GM21515 (cell line): Measurements from ENCODE around the gene TMA7.
"Not testable (repeated sequence)": the region's sequence is repeated elsewhere in the genome, so short reads cannot be mapped to it uniquely, and the experiment has no call there.

Experiments used
- ATAC-seq: cut with Tn5 transposase; IDR thresholded peaks from one replicate; pipeline ENCODE4 v1.9.1; 2021; ENCODE audit not compliant: unreplicated experiment

TMA7 gene

DNA sequence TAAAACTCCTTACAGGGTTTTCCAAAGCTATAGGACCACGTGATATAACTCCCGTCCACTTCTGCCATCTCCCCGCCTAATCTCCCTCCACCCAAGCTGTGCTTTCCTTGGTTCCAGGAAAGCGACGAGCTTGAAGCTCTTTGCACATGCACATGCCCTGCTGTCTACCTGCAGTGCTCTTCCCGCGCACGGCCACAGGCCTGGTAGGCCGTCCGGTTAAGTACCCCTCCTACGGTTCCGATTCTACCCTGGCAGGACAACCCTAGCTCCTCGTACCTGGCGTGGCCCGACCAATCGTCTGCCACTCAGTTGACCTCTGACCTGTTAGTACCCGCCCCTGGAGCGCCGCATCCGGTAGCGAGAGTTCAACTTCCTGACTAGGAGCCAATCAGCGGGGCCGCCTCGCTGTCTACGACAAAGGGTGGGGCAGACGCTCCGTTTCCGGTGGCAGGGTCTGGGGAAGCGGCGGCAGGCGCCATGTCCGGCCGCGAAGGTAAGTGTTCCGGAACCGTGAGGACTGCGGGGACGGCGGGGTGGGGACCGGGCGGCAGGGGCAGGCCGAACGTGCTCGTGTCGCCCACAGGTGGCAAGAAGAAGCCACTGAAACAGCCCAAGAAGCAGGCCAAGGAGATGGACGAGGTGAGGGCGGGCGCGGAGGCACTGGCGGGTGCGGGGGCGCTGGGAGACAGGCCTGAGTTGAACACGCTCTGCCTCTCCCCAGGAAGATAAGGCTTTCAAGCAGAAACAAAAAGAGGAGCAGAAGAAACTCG lies at the start of gene TMA7, which contains the start of gene CCDC51:
TSS of gene TMA7 (plus strand) at position 438 of the 770 bp plus-strand sequence. CDS start at position 478, 40 bp downstream.
TSS of gene CCDC51 (minus strand) at position 300 of the 770 bp plus-strand sequence. CDS start 4,991 bp downstream, outside the sequence.
- ATAC-seq = peak; percentile 92

DNA sequence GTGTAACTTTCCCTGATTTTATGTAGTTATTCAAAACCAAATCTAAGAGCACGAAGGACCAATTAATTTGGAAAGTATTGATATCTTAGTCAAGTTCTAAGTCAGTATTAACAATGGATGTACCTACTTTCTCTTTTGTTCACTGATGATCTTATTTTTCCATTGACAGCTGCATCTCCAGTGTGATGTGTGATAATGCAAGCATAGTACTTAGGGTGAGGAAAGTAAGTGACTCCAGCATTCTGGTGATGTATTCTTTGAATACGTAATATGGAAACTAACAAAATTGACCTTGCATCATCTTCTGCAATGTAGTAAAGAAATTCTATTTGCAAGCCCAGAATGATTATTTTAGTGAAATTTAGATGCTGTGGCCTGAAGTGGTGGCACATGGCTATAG lies 45.7 kb upstream of the TMA7 start:
- no peak for ATAC-seq

DNA sequence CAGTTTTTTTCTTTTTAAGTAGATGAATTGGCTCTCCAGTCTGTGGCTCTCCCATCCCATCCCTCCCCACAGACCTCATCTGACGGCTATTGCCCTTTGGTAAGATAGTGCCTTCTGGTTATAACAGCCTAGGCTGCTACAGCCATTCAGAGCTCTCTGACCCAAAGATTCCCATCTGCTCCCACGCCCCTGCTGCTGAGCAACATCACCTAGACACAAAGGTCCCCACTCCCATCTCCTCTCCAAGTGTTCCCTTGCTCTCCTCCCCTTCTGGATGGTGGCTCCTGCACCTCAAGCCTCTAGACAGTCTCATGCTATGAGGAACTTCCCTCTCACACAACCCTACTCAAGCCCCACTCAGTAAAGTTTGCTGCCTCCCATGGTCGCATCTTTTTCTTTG lies 44.3 kb upstream of the TMA7 start:
- ATAC-seq = no peak

DNA sequence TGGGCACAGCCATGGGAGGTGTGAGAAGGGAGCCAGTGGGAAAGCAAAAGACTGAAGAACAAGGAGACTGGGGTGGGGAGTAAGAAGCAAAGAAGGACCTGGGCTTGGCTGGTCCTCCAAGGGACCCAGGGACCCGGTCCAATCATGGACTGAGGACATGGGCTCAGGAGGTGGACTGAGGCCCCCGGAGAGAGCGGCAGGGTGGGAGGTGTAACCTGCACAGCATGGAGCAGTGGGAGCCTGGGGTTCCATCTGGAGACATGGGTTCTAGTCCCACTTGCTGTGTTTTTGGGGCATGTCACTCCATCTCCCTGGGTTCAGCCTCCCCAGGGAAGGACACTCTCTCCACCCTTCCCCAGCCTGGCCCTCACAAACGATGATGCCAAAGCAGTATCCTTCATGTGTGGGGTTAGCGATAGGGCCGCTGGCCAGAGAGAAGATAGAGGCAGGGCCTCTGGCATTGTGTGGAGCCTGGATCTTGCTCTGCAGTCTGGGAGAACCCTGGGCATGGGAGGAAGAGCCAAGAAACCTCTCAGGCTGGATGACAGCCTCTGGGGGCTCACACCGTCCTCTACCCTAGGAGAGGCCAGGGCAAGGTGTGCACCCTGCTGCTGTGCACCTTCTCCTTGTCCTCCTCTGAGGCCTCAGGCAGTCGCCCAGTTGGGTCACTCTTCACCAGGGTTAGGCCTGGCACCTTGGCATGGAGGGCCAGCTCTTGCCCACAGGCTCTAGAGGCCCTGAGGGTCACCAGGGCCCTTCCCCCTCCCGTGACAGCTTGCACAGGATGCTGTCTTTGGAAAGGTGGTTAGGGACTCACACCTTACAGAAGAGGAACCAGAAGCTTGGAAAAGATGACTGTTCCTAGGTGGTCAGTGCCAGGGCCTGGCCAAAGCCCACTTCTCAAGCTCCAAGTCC lies 42.0 kb upstream of the TMA7 start:
- ATAC-seq = no peak

DNA sequence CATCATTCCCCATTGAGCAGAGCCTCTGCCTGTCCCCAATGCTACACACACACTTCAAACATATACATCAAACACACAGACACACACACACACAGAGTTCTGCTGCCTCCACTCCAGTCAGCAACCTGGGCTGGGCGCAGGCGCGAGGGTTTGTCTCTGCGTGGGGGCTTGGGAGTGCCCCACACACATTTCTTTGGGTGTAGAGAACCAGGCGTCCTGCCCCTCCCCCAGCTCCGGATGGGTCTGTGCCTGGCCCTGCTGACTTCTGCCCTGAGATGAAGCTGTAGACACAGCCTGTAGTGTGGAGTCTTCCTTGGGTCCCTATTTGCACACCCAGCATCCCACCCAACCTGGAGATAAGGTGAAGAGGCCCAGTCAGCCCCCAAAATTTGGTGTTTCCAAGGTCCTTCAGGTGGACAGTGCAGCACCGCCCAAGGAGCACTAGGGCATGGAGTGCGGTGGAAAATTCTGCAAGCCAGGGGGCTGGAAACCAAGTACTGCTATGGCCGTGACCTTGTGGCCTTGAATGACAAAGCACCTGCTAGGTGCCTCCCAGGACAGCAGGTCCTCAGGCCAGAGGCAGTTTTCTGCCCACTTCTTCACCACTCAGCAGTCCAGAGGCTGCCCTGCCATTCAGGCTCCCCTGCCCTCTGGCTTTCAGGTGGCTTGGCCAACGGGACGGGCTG lies 41.2 kb upstream of the TMA7 start:
- no peak for ATAC-seq

DNA sequence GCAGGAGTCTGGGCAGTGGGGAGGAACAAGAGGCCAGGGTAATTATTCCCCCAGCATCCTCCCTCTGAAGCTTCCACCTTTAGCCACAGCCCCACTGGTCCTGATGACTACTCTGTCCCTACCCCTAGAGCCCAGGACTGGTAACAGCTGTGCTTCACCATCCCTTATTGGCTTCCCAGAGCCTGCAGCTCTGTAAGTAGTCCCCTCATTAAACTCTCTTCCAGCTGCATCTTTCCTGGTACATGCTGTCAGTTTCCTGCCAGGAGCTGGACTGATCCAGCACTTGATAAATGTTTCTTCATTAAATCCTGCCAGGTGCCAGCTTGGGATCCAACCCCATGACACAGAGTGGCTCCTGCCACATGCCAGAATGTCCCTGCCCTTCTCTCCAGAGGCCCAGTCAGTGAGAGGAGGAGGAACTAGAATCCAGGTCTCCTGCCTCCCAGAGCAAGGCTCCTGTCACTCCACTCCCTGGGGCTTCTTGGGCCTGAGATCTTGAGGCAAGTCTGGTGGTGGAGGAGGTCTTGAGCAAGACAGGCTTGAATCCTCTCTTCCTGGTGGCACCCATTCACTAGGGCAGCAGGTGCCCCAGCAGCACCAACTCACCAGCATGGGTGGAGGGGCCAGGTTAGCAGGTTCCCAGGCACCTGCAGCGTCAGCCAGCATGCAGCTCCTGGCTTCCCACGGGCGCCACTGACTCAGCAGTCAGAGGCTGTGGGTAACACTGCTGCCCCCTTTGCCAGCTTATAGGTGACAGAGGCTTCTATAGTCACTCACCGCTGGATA lies 40.5 kb upstream of the TMA7 start:
- ATAC-seq = no peak

DNA sequence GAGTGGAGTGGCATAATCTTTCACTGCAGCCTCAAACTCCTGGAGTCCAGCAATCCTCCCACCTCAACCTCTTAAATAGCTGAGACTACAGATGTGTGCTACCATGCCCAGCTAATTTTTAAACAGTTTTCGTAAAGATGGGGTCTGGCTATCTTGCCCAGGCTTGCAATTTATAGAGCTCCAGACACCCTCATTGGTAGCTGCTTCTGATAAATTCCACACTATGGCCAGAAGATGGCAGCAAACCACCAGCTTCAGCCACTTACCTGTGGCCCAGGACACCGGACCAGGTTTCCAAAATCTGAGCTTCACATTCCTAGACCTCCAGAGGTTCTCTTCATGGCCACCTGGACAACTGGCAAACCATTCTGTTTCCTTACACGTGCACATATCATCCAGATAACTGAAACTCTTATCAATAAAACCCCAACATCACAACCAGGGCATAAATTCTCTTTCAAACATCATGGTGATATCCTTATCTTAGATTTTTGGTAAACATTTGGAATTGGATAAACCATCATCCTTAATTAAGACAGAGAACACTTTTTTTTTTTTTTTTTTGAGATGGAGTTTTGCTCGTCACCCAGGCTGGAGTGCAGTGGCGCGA lies 39.1 kb upstream of the TMA7 start:
- ATAC-seq = no peak

DNA sequence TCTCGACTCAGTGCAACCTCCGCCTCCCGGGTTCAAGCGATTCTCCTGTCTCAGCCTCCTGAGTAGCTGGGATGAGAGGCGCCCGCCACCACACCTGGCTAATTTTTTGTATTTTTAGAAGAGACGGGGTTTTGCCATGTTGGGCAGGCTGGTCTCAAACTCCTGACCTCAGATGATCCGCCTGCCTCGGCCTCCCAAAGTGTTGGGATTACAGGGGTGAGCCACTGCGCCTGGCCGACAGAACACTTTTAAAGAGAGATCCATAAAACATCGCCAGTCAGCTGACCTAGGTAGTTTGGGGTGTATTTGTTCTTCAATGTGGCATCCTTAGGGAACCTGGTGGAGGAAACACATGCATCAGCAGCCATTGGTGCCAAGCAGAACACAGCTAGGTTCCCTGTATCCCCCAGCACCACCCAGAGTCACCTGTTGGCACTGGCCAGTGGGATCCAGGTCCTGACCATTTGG lies 38.6 kb upstream of the TMA7 start:
- ATAC-seq = not testable (repeated sequence)

DNA sequence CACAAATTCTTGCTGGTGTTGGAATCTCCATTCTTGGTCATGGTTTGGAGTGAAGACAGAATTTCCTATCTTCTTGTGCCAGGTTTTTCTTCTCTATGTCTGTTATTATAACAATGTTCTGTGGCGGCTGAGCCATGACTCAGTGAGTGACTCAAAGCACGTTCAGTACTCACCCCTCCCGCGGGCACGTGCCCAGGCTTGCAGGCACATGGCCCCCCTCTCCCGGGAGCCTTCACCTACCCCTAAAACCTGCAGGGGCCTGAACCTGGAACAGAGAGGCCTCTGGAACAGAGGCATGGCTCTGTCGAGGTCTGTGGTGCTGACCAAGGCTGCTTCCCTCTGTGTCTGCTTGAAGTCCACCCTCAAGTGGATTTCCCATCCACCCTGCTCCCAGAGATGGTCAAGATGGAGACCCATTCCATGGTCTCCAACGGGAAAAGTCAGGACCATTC lies 37.8 kb upstream of the TMA7 start:
- ATAC-seq = no peak

DNA sequence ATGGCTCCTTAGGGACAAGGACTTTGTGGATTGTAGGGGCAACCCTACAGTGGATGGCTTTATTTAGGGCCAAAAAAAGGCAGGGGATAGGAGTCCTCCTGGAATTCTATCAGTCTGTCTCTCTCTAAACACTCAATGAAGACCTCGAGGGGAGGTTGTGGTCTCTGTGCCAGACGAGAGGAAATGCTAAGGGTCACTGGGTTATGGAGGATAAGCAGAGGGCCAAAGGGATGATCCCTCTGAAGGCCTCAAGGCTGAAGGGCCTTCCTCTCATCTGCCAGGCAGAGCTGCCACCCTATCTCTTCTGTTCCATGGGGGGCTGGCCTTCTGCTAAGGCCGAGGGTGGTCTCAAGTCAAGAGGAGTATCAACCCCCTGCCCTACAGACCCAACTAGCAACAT lies 37.1 kb upstream of the TMA7 start:
- ATAC-seq = no peak

DNA sequence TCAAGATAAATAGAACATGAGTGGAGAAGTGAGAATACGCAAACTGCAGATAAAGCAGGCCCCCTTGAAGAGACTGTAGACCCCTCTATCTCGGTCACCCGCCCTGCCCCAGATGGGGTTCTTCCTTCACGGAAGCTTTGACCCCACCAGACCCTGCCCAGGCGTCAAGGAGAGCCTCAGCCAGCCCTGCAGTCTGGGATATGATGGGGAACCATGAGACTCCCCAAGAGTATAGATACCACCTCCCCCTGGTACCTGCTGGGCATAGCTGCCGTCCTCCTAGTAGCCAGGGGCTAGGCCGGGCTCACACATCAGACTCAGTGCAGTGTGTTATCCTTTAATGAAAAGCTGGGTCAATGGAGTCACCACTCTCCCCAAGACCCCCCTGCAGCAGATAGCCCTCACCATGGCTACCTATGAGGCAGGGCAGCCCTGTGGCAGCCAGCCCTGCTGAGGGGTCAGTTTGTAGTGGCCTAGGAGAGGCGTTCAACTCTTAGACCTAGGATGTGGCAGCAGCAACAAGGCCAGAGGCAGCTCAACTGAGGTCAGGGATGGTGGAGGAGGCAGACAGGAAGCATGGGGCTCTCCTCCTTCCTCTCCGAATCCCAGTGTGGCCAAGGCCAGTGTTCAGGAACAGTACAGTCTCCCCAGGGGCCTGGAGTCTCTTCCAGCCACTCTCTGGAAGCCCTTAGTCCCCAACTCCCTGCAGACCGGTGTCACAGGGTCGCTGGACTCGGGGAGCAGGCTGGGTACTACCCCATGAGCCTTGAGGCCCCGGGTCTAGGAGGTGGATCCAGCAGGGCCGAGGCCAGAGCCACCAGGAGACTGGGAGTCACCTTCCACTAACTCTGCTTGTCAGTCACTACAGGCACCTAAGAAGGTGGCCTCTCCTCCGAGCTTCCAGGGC lies 36.3 kb upstream of the TMA7 start:
- ATAC-seq = no peak

DNA sequence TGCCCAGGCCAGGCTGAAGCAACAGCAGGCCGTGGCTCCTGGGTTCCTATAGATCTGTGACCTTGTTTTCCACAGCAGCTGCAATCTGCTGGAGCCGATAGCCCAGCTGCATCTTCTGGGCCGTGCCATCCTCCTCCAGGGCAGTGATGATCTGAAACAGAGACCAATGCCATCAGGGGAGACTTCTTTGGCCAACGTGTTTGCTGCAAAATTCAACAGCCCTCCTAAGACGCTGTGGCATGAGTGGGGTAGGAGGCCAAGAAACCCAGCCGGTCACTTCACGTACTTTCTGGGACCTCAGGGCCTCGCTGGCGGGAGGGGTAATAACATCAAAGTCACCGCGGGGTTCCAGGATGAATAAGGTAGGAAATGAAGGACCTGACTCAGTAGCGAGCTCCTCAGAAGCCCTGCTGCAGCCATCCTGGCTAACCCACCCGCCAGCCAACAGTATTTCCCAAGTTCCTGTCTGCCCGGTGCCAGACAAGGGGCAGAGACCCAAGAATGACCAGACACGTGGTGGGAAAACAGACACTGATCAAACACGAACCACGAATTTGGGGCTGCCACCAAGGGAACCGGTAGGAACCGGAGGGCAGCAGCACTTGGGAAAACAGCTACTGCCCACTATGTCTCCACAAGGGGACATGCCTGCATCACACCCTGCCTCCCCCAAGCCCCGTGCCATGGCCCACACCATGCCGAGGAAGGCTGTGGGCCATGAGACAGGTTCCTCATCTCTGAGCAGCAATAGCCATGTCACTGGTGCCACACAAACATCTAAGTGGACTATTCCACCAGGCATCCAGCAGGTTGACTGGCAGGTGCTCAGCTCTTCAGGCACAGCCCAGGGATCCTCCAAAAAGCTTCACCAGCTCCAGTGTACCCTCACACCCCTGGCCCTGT lies 35.4 kb upstream of the TMA7 start:
- ATAC-seq = no peak

DNA sequence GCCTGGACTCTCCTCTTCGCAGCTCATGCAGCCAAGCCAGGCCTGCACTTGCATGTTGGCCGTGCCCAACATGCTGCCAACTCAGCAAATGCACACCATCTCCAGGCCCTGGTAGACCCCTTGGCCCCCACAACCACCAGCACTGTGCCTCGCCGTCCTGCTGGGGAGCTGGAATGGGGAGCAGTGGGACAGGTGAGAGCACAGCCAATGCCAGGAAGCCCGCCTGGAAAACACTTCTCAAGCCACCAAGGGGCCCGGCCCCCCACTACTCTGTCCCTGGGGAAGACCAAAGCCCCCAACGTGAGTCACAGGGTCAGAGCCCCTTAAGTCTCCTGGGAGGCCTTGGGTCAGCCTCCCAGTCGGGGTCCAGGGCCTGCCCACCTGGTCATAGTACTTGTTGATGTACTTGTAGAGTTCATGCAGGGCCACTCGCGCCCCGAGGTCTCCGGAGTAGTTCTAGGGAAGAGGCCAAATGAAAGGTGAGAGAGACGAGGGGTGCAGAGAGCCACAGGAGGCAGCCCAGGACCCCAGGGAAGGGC lies 34.6 kb upstream of the TMA7 start:
- ATAC-seq = no peak

DNA sequence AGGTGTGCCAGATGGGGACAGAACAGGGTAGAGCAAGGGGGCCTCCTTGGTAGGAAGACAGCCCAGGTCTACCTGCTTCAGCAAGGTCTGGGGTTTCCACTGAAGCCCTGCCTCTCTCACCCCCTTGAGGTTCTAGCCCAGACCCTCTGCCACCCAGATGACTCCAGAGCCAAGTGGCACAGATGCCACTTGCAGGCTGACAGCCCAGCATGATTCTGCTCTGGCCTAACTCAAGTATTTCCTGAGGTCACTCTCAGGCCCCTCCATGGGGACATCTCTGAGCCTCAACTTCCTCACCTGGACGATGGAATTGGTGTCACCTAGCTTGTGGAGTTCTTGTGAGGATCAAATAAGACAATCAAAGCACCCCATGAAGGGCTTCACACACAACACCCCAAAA lies 34.1 kb upstream of the TMA7 start:
- no peak for ATAC-seq

DNA sequence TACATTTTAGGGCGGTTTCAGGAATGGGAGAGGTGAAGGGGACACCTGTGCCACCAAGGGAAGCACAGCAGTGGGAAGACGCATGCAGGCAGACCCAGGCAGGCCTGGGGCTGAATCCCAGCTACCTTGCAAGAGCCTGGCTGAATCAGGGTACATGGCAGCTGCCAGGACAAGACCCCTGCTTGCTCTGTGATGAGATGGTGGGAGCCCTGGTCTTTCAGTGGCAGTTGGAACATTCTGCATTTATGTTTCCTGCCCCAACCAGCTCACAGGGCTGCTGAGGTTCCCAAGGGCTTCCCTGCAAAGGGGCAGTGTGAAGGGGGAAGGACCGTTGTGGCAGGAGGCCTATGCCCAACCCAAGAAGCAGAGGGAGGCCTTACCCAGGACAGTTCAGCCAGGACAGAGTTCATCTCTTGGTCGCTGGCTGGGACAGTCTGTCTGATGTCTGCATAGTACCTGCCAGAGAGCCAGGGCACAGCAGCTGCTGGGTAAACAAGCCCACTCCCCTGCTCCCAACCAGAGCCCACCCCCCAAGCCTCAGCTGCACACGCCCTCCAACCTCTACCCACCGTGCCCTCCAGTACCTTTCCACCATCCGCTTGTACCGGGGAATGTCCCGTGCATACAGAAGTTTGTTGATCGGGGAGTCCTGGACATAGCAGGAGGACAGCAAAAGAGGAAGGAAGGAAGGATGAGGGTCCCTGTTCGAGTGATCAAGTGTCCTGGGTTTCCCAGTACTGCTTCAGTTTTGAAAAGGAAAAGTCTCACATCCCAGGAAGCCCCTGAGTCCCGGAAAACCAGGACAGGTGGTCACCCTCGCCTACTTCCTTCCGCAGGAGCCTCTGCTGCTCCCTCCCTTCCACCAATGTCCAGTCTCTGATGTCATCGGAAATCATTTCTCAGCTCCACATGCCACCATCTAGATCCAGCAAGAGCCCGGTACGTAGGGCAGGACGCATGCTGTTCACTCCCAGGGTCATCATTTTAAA lies 33.3 kb upstream of the TMA7 start:
- no peak for ATAC-seq

DNA sequence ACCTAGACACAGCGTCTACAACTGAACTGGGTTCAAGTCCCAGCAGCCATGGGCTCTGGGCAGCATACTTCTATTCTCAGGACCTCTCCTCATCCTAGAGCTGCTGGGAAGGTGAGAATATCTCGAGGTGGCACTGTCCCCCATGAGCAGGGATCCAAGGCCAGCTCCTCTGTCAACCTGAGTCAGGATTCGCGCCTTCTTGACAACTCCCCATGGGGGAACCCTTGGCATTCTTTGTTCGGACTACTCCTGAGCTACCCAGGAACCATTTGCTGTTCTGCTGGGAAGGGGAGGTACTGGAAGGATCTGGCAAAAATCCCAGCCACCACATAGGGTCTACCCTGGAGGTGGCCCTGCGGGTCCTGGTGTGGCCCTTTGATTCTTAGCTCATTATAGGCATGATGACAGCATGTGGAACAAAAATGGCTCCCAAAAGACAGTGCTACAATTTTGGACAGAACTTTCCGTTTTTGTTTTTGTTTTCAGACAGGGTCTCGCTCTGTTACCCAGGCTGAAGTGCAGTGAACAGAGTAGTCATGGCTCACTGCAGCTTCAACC lies 32.4 kb upstream of the TMA7 start:
- no peak for ATAC-seq
